Brain pericyte (primary cell): ENCODE results near the gene VEGFA.
A peak's percentile ranks its signal among the peaks of the same experiment; 100 is the strongest.

Source experiments
- DNase-seq: peaks from one replicate; pipeline ENCODE4 v3.0.0-alpha.2; 2012; ENCODE audit warnings: low read depth, low spot score

The VEGFA gene

GRCh38 chr6:43738877-43739641 lies 31.0 kb upstream of the VEGFA start:
- DNase-seq: no peak

GRCh38 chr6:43739642-43740091 lies 30.3 kb upstream of the VEGFA start:
- no peak for DNase-seq

GRCh38 chr6:43740321-43740960 lies 29.6 kb upstream of the VEGFA start:
- DNase-seq: no peak

- no peak for DNase-seq
These were observed 28.8 kb upstream of the VEGFA start for GRCh38 chr6:43740961-43741764.

GRCh38 chr6:43741829-43742228 lies 28.2 kb upstream of the VEGFA start:
- DNase-seq: no peak

- DNase-seq: no peak
These were observed 27.7 kb upstream of the VEGFA start for GRCh38 chr6:43742285-43742684.

- DNase-seq: no peak
These were observed 26.9 kb upstream of the VEGFA start for GRCh38 chr6:43742931-43743632.

- no peak for DNase-seq
These were observed 26.2 kb upstream of the VEGFA start for GRCh38 chr6:43743682-43744381.

GRCh38 chr6:43744491-43744890 lies 25.5 kb upstream of the VEGFA start:
- DNase-seq: no peak

GRCh38 chr6:43744931-43745727 lies 24.9 kb upstream of the VEGFA start:
- DNase-seq: no peak

- no peak for DNase-seq
These were observed 23.9 kb upstream of the VEGFA start for GRCh38 chr6:43746071-43746470.

GRCh38 chr6:43746613-43747102 lies 23.4 kb upstream of the VEGFA start:
- no peak for DNase-seq

GRCh38 chr6:43747784-43748183 lies 22.2 kb upstream of the VEGFA start:
- DNase-seq: no peak

GRCh38 chr6:43748765-43749164 lies 21.2 kb upstream of the VEGFA start:
- no peak for DNase-seq

- no peak for DNase-seq
These were observed 20.6 kb upstream of the VEGFA start for GRCh38 chr6:43749461-43749860.

GRCh38 chr6:43750622-43751021 lies 19.4 kb upstream of the VEGFA start:
- no peak for DNase-seq

GRCh38 chr6:43753570-43754183 lies 16.3 kb upstream of the VEGFA start:
- peak; percentile 50 for DNase-seq

- DNase-seq: no peak
These were observed 11.9 kb upstream of the VEGFA start for GRCh38 chr6:43757966-43758616.

- no peak for DNase-seq
These were observed 11.4 kb upstream of the VEGFA start for GRCh38 chr6:43758617-43759050.
